Ovary (tissue), 3 donors: ENCODE data around the gene PXDC1.

Experiments used
- CTCF ChIP-seq, 3 donors: fragments of 450-650 bp in 2 of 3; fragments of 200-600 bp in 1 of 3; IDR thresholded peaks; one replicate each; pipeline versions ENCODE4 v1.5.1 to v1.8.0; 2016 to 2022; ENCODE audit warnings: antibody characterized with exemption in 3 of 3, mild to moderate bottlenecking in 1 of 3
- POLR2A ChIP-seq: fragments of 450-650 bp; IDR thresholded peaks from one replicate; pipeline ENCODE4 v1.6.1; 2017; ENCODE audit warnings: antibody characterized with exemption, mild to moderate bottlenecking, moderate library complexity
- donor health status: DM: no; HTN: no; CAD: no.

GRCh38 chr6:3764516-3765335 is 13.2 kb upstream of the PXDC1 start:
- TF ChIP-seq CTCF (IDR thresholded peaks at IDR 0.05): no peak
- TF ChIP-seq POLR2A: no peak
